ENCODE measurements around the gene GLO1.

GRCh38 chr6:38716825-38717224 lies 13.9 kb upstream of the GLO1 start:
- no peak for TF ChIP-seq HNF4G (IDR thresholded peaks at IDR 0.05)
- no peak for TF ChIP-seq CTCF (IDR thresholded peaks at IDR 0.05; ENCODE audit: low read depth, low read length, missing input control)
- TF ChIP-seq REST (IDR thresholded peaks at IDR 0.05): no peak
- TF ChIP-seq RAD21 (IDR thresholded peaks at IDR 0.05): no peak
- TF ChIP-seq, protein P1, sequence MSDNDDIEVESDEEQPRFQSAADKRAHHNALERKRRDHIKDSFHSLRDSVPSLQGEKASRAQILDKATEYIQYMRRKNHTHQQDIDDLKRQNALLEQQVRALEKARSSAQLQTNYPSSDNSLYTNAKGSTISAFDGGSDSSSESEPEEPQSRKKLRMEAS (IDR thresholded peaks at IDR 0.05): no peak
- TF ChIP-seq ATF3 (IDR thresholded peaks at IDR 0.05): no peak
- TF ChIP-seq TAF1 (conservative IDR thresholded peaks at IDR 0.05): no peak
- TF ChIP-seq GABPA (IDR thresholded peaks at IDR 0.05 in 1 of 2, conservative IDR thresholded peaks at IDR 0.05 in 1 of 2): no peak
